Ovary (tissue), 9 donors: Measurements from ENCODE around the gene SEC62. TPM values are rescaled to one million over a fixed set of nuclear protein-coding genes. Genes with fewer than 3 reads are reported as not detected.

Source experiments
- DNase-seq, 5 donors: peaks; one replicate each; pipeline ENCODE4 v3.0.0-alpha.2; 2019 to 2020
- H3K27ac ChIP-seq, 2 donors: fragments of 200-600 bp; one replicate each; pipeline versions ENCODE4 v1.5.1 to v1.8.0; 2019 to 2022
- H3K27me3 ChIP-seq: fragments of 200-600 bp; one replicate; pipeline ENCODE4 v1.8.0; 2022
- H3K36me3 ChIP-seq: fragments of 200-600 bp; sonication (generic); one replicate; pipeline ENCODE4 v1.5.1; 2019
- H3K4me1 ChIP-seq: one replicate; pipeline ENCODE4 v1.8.1; 2013; ENCODE audit warnings: mild to moderate bottlenecking, moderate library complexity; ENCODE audit not compliant: insufficient read depth
- H3K4me3 ChIP-seq: fragments of 200-600 bp; sonication (generic); one replicate; pipeline ENCODE4 v1.5.1; 2017
- H3K9me3 ChIP-seq, 2 donors: fragments of 200-600 bp in 1 of 2; sonication (generic) in 1 of 2; one replicate each; pipeline versions ENCODE4 v1.5.1 to v1.8.1; 2013 to 2019; ENCODE audit warnings: mild to moderate bottlenecking in 1 of 2, moderate library complexity in 1 of 2
- CTCF ChIP-seq, 3 donors: fragments of 450-650 bp in 2 of 3; fragments of 200-600 bp in 1 of 3; IDR thresholded peaks; one replicate each; pipeline versions ENCODE4 v1.5.1 to v1.8.0; 2016 to 2022; ENCODE audit warnings: antibody characterized with exemption in 3 of 3, mild to moderate bottlenecking in 1 of 3
- EP300 ChIP-seq: sonication (generic); formaldehyde crosslinking; IDR thresholded peaks from one replicate; pipeline ENCODE4 v1.6.1; 2017; ENCODE audit warnings: antibody characterized with exemption
- POLR2A ChIP-seq: fragments of 450-650 bp; IDR thresholded peaks from one replicate; pipeline ENCODE4 v1.6.1; 2017; ENCODE audit warnings: antibody characterized with exemption, mild to moderate bottlenecking, moderate library complexity
- WGBS, 3 donors: extraction: QIAGEN DNeasy Blood & Tissue Kit in 1 of 3; methylation state at CpG; one replicate each; pipeline versions ENCODE4 v1.1.5 to v1.1.7; 2013 to 2017; 5-methylcytosine and 5-hydroxymethylcytosine counted together
- intact Hi-C, 4 donors: fragments of 100-400 bp; cut with DNase I; formaldehyde crosslinking; loops; one replicate each; pipeline versions ENCODE4 v1.11.0 to v1.15.1; 2022 to 2023
- polyA plus RNA-seq, 2 donors: library from polyadenylated mRNA; stranded (reverse); fragments of 200-250 nt in 1 of 2; fragments of 350-450 nt in 1 of 2; fragmentation: Illumina TruSeq in 1 of 2; extraction: RNeasy Lipid Tissue Mini Kit (QIAGEN cat#74804) in 1 of 2; gene quantifications; one replicate each; pipeline ENCODE4 v1.2.3, GENCODE V29; 2013 to 2014
- total RNA-seq, 7 donors: library from RNA; depleted of rRNA in 2 of 7; stranded (reverse); fragments of >200 nt in 2 of 7; fragmentation: NEBNext Ultra II Directional in 3 of 7; extraction: Animal tissue kit (Norgen Biotek cat#: 25700) in 3 of 7; gene quantifications; one replicate each; pipeline versions ENCODE4 v1.1.0 to v1.2.4, GENCODE V29; 2016 to 2023
- donor health status: DM: no; HTN: no; CAD: no; lungs with moderate emphysema.
- donor health status: DM: no; HTN: no; CAD: no.
- donor health status: Bipolar disorder and iron deficiency.
- donor health status: DM: yes; HTN: yes; CAD: no.
- donor health status: DM: no; HTN: no; CAD: no.
- donor health status: DM: yes; HTN: yes; CAD: no.

Gene SEC62
- total and polyA plus RNA-seq, 9 donors = 34.0 to 178 (median 129) TPM

GRCh38 chr3:169968224-169968885 lies 1.7 kb downstream of the SEC62 start:
- WGBS, 3 donors = 19 to 28% (median 19%) methylated on average over 2 of the region's 2 CpGs
- Histone ChIP-seq H3K4me3 (peak overlapping the region; percentile 99), H3K27ac (no peak overlapping the region)

GRCh38 chr3:169969174-169970095 lies 2.8 kb downstream of the SEC62 start:
- Histone ChIP-seq H3K4me1 (peaks cover 5% of the 10 kb centered on the region), H3K27me3 (no peaks in the 10 kb centered on the region), H3K9me3 (no peaks in the 10 kb centered on the region), H3K36me3 (no peaks in the 10 kb centered on the region), H3K4me3 (peak overlapping the region; percentile 3), H3K27ac (no peak overlapping the region)
- 62 to 70% (median 67%) methylated on average over 5 of the region's 5 CpGs for WGBS, 3 donors
- no peak for DNase-seq
- intact Hi-C loops = loop anchor here in 2 of 4 donors (5.0 to 10.0 kb wide), 2 partner anchors 205 to 388 kb away; partner anchors contain the start of genes ACTRT3 (in 1 of the 2), SKIL (in 1 of the 2) and TERC (in 1 of the 2)
- TF ChIP-seq POLR2A (no peak), CTCF (IDR thresholded peaks at IDR 0.05) (no peak)

More at GRCh38 chr3:169968224-169968885, 1.7 kb downstream of the SEC62 start:
- Histone ChIP-seq H3K36me3 (no peaks in the 10 kb centered on the region), H3K9me3 (no peaks in the 10 kb centered on the region), H3K4me1 (peaks cover 5% of the 10 kb centered on the region), H3K27me3 (no peaks in the 10 kb centered on the region)
- no peak for TF ChIP-seq CTCF (IDR thresholded peaks at IDR 0.05)
- TF ChIP-seq POLR2A = no peak
- no peak for TF ChIP-seq EP300
- no peak for DNase-seq
- intact Hi-C loops = loop anchor here in 2 of 4 donors (5.0 to 10.0 kb wide), 2 partner anchors 204 to 389 kb away; partner anchors contain the start of genes ACTRT3 (in 1 of the 2), SKIL (in 1 of the 2) and TERC (in 1 of the 2)

- WGBS, 3 donors = 44 to 50% (median 50%) methylated on average over 1 of the region's 1 CpG
- no peak overlapping the region for H3K4me3 ChIP-seq
- H3K36me3 ChIP-seq = no peaks in the 10 kb centered on the region
- no peaks in the 10 kb centered on the region for H3K9me3 ChIP-seq
- DNase-seq = no peak
- no peak overlapping the region for H3K27ac ChIP-seq
- TF ChIP-seq EP300 (no peak), POLR2A (no peak), CTCF (IDR thresholded peaks at IDR 0.05) (no peak)
- peaks cover 5% of the 10 kb centered on the region for H3K4me1 ChIP-seq
- intact Hi-C loops = no loop called here
- no peaks in the 10 kb centered on the region for H3K27me3 ChIP-seq
These were observed 4.2 kb downstream of the SEC62 start for GRCh38 chr3:169970847-169971246.

- Histone ChIP-seq H3K4me1 (peaks cover 5% of the 10 kb centered on the region), H3K36me3 (no peaks in the 10 kb centered on the region), H3K4me3 (no peak overlapping the region), H3K27me3 (no peaks in the 10 kb centered on the region), H3K27ac (no peak overlapping the region), H3K9me3 (no peaks in the 10 kb centered on the region)
- intact Hi-C loops = no loop called here
- no peak for DNase-seq
- TF ChIP-seq POLR2A (no peak), EP300 (no peak)
- WGBS, 3 donors = 68 to 90% (median 88%) methylated on average over 2 of the region's 2 CpGs
These were observed 4.9 kb downstream of the SEC62 start for GRCh38 chr3:169971522-169971921.
